SK-N-SH treated with all-trans-retinoic acid at 6 μM for 48 hours (cell line): ENCODE measurements around the gene MYLK.

ENCODE experiments used
- ATAC-seq: fragments of 200-7000 bp; cut with Tn5 transposase; 3 replicates; pipeline ENCODE4 v1.9.1; 2020; ENCODE audit warnings: mild to moderate bottlenecking, moderate library complexity
- ARNTL ChIP-seq: fragments of 450-650 bp; formaldehyde crosslinking; IDR thresholded peaks from 2 replicates; pipeline ENCODE4 v1.5.0; 2020; ENCODE audit warnings: low read depth, mild to moderate bottlenecking, moderate library complexity, borderline replicate concordance
- BACH2 ChIP-seq: fragments of 250-450 bp; sonication (Bioruptor Pico); IDR thresholded peaks from 2 replicates; pipeline ENCODE4 v1.9.0; 2021; ENCODE audit warnings: mild to moderate bottlenecking, borderline replicate concordance
- CSDC2 ChIP-seq: fragments of 250-450 bp; sonication (Bioruptor Pico); IDR thresholded peaks from 2 replicates; pipeline ENCODE4 v1.5.0; 2020; ENCODE audit warnings: mild to moderate bottlenecking, moderate library complexity
- CSRNP3 ChIP-seq: fragments of 250-450 bp; sonication (Bioruptor Pico); IDR thresholded peaks from 2 replicates; pipeline ENCODE4 v1.5.1; 2021; ENCODE audit warnings: mild to moderate bottlenecking, moderate library complexity
- ESRRG ChIP-seq: fragments of 250-450 bp; sonication (Bioruptor Pico); IDR thresholded peaks from 2 replicates; pipeline ENCODE4 v1.6.1; 2021; ENCODE audit warnings: mild to moderate bottlenecking
- GLIS3 ChIP-seq: fragments of 250-450 bp; sonication (Bioruptor Pico); IDR thresholded peaks from 2 replicates; pipeline ENCODE4 v1.5.0; 2020; ENCODE audit warnings: mild to moderate bottlenecking, moderate library complexity
- ISL1 ChIP-seq: fragments of 250-450 bp; sonication (Bioruptor Pico); IDR thresholded peaks from 2 replicates; pipeline ENCODE4 v2.1.2; 2022; ENCODE audit warnings: mild to moderate bottlenecking, moderate library complexity
- OSR1 ChIP-seq: fragments of 250-450 bp; sonication (Bioruptor Pico); IDR thresholded peaks from 2 replicates; pipeline ENCODE4 v1.8.0; 2022; ENCODE audit warnings: moderate library complexity, mild to moderate bottlenecking, inconsistent platforms
- PATZ1 ChIP-seq: fragments of 250-450 bp; sonication (Bioruptor Pico); IDR thresholded peaks from 2 replicates; pipeline ENCODE4 v1.8.0; 2020; ENCODE audit warnings: mild to moderate bottlenecking, moderate library complexity, borderline replicate concordance
- POU6F1 ChIP-seq: fragments of 250-450 bp; sonication (Bioruptor Pico); IDR thresholded peaks from 2 replicates; pipeline ENCODE4 v1.8.0; 2021; ENCODE audit warnings: low read depth, mild to moderate bottlenecking, moderate library complexity, borderline replicate concordance
- PPARA ChIP-seq: fragments of 250-450 bp; sonication (Bioruptor Pico); IDR thresholded peaks from 2 replicates; pipeline ENCODE4 v1.5.0; 2020; ENCODE audit warnings: mild to moderate bottlenecking, borderline replicate concordance
- RARB ChIP-seq: fragments of 250-450 bp; sonication (Bioruptor Pico); IDR thresholded peaks from 2 replicates; pipeline ENCODE4 v1.8.0; 2021; ENCODE audit warnings: mild to moderate bottlenecking, moderate library complexity
- SNAI2 ChIP-seq: fragments of 250-450 bp; sonication (Bioruptor Pico); IDR thresholded peaks from 2 replicates; pipeline ENCODE4 v1.5.0; 2020; ENCODE audit warnings: mild to moderate bottlenecking, moderate library complexity
- TCF4 ChIP-seq: fragments of 250-450 bp; sonication (Bioruptor Pico); IDR thresholded peaks from 2 replicates; pipeline ENCODE4 v1.8.0; 2021; ENCODE audit warnings: mild to moderate bottlenecking, moderate library complexity, borderline replicate concordance
- TOX ChIP-seq: fragments of 250-450 bp; sonication (Bioruptor Pico); IDR thresholded peaks from 2 replicates; pipeline ENCODE4 v1.8.0; 2021; ENCODE audit warnings: mild to moderate bottlenecking, moderate library complexity, borderline replicate concordance
- TSHZ2 ChIP-seq: fragments of 250-450 bp; sonication (Bioruptor Pico); IDR thresholded peaks from 2 replicates; pipeline ENCODE4 v1.5.0; 2020; ENCODE audit warnings: mild to moderate bottlenecking, moderate library complexity
- ZC3H10 ChIP-seq: fragments of 250-450 bp; sonication (Bioruptor Pico); IDR thresholded peaks from 2 replicates; pipeline ENCODE4 v1.5.1; 2021; ENCODE audit warnings: mild to moderate bottlenecking, moderate library complexity
- ZFP3 ChIP-seq: fragments of 250-450 bp; sonication (Bioruptor Pico); IDR thresholded peaks from 2 replicates; pipeline ENCODE4 v1.5.0; 2020; ENCODE audit warnings: mild to moderate bottlenecking, moderate library complexity
- ZNF565 ChIP-seq: fragments of 450-650 bp; formaldehyde crosslinking; conservative IDR thresholded peaks from 2 replicates; pipeline ENCODE4 v1.5.0; 2020; ENCODE audit warnings: low read depth, mild to moderate bottlenecking, moderate library complexity
- ZNF70 ChIP-seq: fragments of 450-650 bp; formaldehyde crosslinking; IDR thresholded peaks from 2 replicates; pipeline ENCODE4 v1.5.0; 2020; ENCODE audit warnings: mild to moderate bottlenecking, moderate library complexity
- ZNF8 ChIP-seq: fragments of 450-650 bp; formaldehyde crosslinking; IDR thresholded peaks from 2 replicates; pipeline ENCODE4 v1.5.0; 2020; ENCODE audit warnings: mild to moderate bottlenecking, moderate library complexity

Gene MYLK

GRCh38 chr3:123733805-123734526, 150.2 kb downstream of the MYLK start (continued):
- no peak for TF ChIP-seq TSHZ2 (CRISPR knock-in tag)
- TF ChIP-seq RARB (CRISPR knock-in tag): no peak
- no peak for TF ChIP-seq TCF4 (CRISPR knock-in tag)

- TF ChIP-seq SNAI2 (CRISPR knock-in tag) (no peak), ZC3H10 (CRISPR knock-in tag) (no peak), PATZ1 (CRISPR knock-in tag) (no peak), GLIS3 (CRISPR knock-in tag) (no peak), ARNTL (no peak), BACH2 (no peak), OSR1 (no peak), POU6F1 (CRISPR knock-in tag) (no peak), PPARA (CRISPR knock-in tag) (no peak), ZFP3 (no peak), ZNF565 (CRISPR knock-in tag) (no peak), TOX (CRISPR knock-in tag) (no peak), CSRNP3 (CRISPR knock-in tag) (no peak)
- ATAC-seq: no peak
Measured at GRCh38 chr3:123733341-123733740, 150.8 kb downstream of the MYLK start.

GRCh38 chr3:123732447-123732846, 151.7 kb downstream of the MYLK start:
- ATAC-seq: peak; percentile 10; the same call in 1 of the 3 replicates
- TF ChIP-seq ESRRG (CRISPR knock-in tag): no peak
- no peak for TF ChIP-seq ZNF8 (CRISPR knock-in tag)
- TF ChIP-seq TOX (CRISPR knock-in tag): no peak
- TF ChIP-seq PATZ1 (CRISPR knock-in tag): no peak
- TF ChIP-seq ARNTL: no peak
- TF ChIP-seq POU6F1 (CRISPR knock-in tag): no peak
- no peak for TF ChIP-seq CSDC2
- TF ChIP-seq ISL1 (CRISPR knock-in tag): no peak
- TF ChIP-seq ZNF70: no peak
- TF ChIP-seq PPARA (CRISPR knock-in tag): no peak
- TF ChIP-seq TSHZ2 (CRISPR knock-in tag): no peak
- no peak for TF ChIP-seq BACH2
- TF ChIP-seq, all 23 proteins: peak for 0
